Stromal cell of bone marrow (primary cell): ENCODE measurements around the gene RRH.

Experiments
- DNase-seq: peaks from one replicate; pipeline ENCODE4 v3.0.0-alpha.2; 2012; ENCODE audit warnings: low read depth

Gene RRH

GRCh38 chr4:109887071-109887470 is 59.3 kb downstream of the RRH start:
- no peak for DNase-seq

- no peak for DNase-seq
These were observed 62.3 kb downstream of the RRH start for GRCh38 chr4:109890076-109890475.
